Raji (cell line): Measurements from ENCODE around the gene MACROD2.

ENCODE experiments used
- POLR2A ChIP-seq: IDR thresholded peaks from 2 replicates; pipeline ENCODE4 v1.6.1; 2011; ENCODE audit warnings: low read depth, low read length, control low read depth; ENCODE audit not compliant: insufficient read depth

MACROD2 gene

DNA sequence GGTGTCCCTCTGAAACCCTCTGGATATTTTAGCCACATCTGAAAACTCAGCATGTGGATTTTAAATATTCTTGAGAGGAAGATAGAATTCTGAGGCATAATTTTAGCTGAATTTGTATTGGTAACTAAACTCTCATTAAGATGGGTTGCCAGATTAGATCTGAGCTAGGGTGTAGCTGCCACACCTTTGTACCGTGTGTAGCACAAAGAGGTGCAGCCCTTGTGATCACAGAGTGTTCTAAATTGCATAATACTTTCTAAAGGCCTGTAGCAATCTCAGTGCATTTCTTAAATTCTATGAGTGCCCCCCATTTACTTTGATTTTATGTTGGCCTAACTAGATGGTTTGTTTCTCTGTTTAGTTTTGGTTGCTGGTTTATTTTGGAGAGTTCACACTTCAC is 289.1 kb downstream of the MACROD2 start:
- TF ChIP-seq POLR2A: no peak

DNA sequence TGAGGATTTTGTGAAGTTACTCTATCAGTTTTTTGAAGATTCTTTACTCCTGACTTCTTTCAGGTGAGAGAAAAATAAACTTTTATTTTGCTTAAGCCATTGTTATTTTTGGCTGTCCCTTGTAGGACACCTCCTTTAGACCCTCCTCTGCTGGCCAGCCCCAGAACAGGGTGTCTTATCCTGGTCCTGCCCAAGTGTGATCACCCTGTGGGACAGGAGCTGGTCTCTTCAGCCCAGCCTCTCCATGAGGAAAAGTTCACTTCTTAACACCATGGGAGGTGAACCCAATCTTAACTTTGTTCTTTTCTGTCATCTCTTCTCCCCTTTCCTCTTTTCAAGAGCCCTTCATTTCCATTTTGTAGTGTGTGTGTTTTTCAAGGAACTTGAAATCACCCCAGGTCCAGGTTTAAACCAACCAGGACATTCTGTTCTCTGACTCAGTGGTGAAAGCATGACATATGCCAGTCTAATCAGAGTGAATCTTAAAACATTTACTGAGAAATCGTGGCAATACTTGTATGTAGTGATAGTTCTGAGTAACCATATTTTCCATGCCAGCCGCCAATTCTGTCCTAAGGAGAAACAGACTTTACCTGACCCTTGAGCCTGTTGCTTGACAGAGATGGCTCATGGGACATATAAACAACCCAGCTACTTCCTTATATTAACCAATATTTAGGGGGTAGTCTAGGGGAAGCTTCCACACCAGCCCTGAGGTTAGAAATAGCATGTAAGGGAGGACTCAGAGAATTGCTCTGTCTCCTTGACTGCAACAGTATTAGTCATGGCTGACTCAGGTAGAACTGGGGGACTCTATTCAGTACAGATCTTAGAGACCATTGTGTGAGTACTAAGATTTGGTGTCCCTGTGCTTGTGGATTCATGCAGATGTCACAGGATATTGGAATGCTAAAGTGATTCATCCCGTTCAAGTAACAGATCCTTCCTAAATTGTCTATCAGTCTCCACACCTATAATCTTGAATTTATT is 293.3 kb downstream of the MACROD2 start:
- TF ChIP-seq POLR2A: no peak

DNA sequence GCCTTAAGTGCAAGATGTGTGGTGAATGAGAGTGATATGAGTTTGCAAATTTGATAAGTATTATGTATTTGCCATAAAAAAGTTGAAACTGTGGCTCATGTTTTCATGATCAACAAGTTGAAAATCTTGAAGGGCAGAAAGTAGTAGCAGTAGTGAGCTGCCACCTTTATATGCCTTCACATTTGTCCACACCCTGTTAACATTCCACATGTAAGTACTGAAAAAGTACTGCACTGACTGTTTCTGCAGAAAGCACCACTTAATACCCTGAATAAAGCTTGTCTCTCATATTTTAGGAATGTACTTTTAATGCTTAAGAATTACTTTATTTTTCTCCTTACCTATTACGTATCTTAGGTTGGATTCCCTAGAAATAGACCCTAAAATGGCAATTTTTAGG is 296.2 kb downstream of the MACROD2 start:
- TF ChIP-seq POLR2A: no peak

DNA sequence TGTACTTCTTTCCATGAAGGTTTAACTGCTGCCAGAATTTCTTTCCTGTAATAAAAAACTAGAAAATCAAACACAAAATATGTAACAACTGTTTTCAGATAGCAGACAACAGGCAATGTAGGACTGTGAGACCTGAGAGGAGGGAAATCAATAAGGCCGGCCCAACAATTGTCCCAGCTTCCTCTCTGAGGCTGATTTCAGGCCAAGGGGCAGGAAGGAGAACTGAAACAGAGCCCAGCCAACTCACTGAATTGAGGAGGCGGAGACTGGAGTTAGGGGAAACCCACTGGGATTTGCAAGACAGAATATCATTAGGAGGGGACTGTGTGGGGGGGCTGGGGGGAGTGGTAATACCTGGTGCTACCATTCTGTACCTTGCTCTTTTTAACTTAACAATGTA is 299.9 kb downstream of the MACROD2 start:
- TF ChIP-seq POLR2A: no peak

DNA sequence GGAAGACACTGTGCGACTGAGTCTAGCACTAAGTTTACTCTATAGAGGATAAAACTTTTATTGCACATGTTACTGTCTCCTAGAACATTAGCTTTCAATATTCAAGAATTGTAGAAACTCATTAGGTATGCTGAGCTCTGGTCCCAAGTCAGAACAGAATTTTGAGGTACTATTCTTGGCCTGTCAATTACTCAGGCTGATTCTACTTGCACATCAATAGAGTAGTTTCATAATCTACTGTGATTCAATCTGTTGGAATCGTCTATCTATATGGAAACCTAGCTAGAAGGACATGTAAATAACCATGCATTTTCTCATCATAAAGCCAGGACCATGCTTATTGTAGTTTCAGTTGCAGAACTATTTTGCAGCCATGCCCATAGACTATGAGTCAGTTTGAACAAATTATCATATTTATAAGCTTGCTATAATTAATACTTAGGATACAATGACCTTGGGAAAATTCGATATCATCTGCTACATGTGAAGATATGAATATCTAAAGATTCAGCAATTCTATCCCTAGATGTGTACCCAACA is 300.5 kb downstream of the MACROD2 start:
- no peak for TF ChIP-seq POLR2A

DNA sequence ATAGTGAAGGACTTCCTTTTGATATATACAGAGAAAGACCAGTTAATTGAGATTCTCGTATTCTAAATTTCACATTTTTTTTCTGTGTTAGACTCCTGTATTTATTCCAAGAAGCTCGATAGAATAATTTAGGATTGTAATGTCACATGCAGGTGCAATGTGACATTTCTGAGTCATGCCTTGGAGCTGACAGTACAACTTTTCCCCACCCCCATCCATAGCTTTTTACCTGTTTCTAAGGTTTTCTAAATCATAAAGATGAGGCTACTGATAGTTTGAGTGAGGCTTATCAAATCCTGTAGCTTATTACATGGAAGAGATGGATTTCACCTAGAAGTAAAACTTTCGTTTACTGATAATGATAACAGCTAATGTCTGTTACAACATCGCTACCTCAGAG is 304.5 kb downstream of the MACROD2 start:
- TF ChIP-seq POLR2A: no peak

DNA sequence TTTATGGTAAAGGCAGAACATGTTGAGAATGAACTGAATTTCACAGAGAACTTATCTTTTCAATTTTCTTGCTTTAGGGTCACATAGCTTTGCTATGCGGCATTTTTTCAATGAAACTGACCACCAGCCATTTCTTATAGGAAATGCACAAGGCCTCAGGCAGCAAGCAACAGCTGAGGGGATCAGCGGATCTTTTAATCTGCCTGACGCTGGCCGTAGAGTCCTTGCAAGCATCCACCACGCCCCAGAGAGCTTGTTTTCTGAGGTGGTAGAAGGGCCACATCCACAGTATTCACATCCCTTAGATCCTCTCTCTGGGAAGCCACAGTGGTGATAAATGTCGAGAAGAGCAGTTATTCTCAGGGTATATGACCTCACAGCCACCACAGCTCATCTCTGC is 307.8 kb downstream of the MACROD2 start:
- no peak for TF ChIP-seq POLR2A

DNA sequence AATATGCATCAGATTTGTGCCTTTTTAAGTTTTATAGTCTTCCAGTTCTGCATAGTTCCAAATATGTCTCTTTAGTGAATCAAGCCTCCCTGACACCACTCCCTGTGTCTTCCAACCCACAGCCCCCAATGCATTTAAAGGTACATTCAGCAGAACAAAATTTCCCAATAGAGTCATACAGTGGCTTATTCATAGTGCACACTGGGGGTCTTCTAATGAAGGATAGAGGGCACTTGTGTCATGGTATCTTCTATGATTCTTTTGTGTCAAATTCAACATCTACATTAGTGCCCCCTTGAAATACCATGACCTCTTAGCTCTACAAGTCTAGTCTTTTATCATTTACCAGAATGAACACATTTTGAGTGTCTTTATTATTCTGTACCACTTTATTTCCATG is 308.3 kb downstream of the MACROD2 start:
- no peak for TF ChIP-seq POLR2A

DNA sequence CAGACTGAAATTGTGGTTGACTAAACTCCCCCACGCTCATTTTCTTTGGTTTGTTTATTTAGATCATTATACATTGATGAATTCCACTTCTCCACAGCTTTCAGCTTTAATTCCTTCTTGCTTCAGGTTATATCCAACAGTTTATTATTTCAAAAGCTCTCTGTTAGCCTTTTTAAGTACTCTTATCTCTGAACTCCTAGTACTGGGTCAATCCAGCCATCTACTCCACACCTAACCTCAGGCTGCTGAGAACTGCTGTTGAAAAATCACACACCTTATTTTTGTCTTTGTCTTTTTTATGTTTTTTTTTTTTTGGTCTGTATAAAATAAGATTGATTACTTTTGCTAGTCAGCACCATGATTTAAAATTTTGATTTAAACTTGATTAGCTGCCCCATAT is 309.2 kb downstream of the MACROD2 start:
- TF ChIP-seq POLR2A: no peak

DNA sequence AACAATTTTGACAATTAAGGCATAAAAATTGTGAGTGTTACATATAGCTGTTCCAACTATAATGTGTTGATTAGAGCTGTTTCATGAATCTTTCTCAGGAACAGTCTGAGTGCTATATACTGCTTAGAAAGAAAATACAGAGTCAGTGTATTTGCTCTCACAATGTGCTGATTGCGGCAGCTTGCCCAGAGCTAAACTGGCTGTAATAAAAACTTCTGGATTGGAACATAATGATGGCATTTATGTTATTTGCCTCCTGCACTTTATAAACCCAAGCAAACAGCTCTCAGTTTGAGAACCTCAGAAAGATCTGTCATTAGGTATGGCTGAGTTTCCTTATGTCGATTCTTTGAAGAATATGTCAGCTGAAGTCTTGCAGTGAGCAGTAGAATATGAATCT is 312.6 kb downstream of the MACROD2 start:
- no peak for TF ChIP-seq POLR2A

DNA sequence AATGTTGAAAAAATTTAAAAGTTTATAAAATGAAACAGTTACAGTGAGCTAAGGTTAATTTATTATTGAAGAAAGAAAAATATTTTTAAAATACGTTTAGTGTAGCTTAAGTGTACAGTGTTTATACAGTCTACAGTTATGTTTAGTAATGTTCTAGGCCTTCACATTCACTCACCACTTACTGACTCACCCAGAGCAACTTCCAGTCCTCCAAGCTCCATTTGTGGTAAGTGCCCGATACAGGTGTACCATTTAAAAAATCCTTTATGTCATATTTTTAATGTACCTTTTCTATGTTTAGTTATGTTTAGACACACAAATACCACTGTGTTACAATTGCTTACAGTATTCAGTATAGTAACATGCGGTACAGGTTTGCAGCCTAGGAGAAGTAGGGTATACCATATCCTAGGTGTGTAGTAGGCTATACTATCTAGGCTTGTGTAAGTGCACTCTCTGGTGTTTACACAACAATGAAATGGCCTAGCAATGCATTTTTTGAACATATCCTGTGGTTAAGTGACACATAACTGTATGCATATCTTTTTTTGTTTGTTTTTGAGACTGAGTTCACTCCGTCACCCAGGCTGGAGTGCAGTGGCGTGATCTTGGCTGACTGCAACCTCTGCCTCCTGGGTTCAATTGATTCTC is 315.8 kb downstream of the MACROD2 start:
- no peak for TF ChIP-seq POLR2A

DNA sequence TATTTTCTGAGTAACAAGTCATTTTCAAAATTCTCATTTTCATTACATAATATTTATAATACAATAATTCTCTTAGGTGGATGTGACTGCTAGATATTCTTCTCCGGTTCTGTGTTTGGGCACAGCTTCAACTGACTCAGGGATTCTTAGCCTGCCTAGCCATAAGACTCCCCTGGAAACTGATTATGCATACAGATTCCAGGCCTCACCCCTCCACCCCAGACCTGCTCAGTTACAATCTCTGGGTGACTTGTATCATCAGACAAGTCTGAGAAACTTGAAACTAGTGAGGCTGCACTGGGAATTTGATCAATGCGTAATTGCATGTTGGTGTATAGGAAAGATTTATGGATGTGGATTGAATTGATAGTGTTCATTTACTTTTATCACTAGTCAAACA is 316.7 kb downstream of the MACROD2 start:
- TF ChIP-seq POLR2A: no peak

DNA sequence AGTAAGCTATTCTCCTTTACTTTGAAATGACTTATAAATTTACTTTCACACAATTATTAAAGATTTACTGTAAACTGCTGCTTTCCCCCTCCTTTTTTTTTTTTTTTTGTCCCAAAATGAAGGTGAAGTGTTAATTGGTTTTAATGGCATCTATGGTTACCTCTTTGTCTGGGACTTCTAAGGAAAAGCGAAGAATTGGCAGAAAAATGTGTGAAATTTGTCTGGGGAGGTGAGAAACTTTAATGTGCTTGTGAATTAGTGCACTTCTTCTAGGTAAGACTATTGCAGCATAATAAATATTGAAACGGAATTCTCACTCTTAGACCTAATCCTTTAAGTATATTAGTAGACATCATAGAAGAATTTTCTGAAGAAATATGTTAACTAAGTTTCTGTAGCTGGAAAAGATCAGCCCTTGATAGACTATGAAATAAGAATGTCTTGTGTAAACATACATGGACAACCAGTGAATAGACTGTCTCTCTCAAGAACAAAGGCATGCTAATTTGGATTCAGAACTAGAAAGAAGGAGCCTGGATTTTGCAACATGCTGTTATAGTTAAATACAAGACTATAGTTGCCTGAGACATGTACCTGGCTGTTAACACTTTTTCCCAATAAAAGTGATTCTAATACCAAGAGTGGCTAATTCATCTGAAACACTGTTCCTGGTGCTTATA is 318.2 kb downstream of the MACROD2 start:
- no peak for TF ChIP-seq POLR2A

DNA sequence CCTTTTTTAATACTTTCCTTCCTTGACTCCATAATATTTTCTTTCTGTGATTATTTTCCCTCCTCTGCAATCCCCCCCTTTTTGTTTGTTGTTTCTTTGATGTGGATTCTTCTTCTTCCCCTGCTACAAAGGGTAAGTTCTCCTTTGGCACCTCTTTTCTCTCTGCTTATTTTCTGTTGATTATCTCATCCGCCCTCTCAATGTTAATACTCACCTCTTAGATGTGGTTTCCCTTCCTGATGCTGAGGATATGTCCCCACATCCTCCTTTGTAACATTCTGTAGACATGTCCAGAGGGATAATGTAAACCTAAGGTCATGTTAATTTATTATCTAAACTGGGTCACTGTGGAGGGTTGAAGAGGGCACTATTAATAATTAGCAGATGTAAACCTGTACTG is 324.4 kb downstream of the MACROD2 start:
- no peak for TF ChIP-seq POLR2A

DNA sequence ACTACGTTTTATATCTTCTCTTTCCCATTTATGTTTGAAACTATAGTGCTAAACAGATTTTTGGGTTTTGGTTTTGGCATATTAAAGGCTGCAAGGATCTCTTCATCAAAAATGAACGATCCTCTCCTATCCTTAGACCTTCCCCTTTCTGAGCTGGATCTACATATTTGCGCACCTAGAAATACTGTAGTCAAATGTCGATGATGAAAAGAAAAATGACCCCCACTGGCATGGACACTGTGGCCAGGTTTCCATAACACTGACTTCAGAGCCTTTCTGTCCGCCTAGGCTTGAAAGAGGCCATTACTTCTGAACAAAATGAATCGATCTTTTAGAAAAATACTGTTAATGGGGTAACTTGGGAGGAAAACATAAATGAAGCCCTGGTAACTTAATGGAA is 336.3 kb downstream of the MACROD2 start:
- no peak for TF ChIP-seq POLR2A
